Keratinocyte (primary cell): ENCODE data around the gene IST1.

Source experiments
- EZH2 ChIP-seq: IDR thresholded peaks from one replicate; pipeline ENCODE4 v1.6.1; 2012; ENCODE audit warnings: inconsistent platforms, mild to moderate bottlenecking, low read length, moderate library complexity
- TF ChIP-seq, protein P1 (sequence below), 3 experiments: IDR thresholded peaks in 1 of 3; conservative IDR thresholded peaks in 1 of 3; optimal IDR thresholded peaks in 1 of 3; 2 replicates in 2 of 3; 3 replicates in 1 of 3; pipeline versions ENCODE3 to v1.5.1; 2011; ENCODE audit warnings: low read length in 3 of 3, mild to moderate bottlenecking in 3 of 3, moderate library complexity in 2 of 3, control low read depth in 1 of 3, inconsistent platforms in 1 of 3; ENCODE audit not compliant: insufficient read depth in 2 of 3; ENCODE audit errors: extremely low read depth in 1 of 3

DNA sequence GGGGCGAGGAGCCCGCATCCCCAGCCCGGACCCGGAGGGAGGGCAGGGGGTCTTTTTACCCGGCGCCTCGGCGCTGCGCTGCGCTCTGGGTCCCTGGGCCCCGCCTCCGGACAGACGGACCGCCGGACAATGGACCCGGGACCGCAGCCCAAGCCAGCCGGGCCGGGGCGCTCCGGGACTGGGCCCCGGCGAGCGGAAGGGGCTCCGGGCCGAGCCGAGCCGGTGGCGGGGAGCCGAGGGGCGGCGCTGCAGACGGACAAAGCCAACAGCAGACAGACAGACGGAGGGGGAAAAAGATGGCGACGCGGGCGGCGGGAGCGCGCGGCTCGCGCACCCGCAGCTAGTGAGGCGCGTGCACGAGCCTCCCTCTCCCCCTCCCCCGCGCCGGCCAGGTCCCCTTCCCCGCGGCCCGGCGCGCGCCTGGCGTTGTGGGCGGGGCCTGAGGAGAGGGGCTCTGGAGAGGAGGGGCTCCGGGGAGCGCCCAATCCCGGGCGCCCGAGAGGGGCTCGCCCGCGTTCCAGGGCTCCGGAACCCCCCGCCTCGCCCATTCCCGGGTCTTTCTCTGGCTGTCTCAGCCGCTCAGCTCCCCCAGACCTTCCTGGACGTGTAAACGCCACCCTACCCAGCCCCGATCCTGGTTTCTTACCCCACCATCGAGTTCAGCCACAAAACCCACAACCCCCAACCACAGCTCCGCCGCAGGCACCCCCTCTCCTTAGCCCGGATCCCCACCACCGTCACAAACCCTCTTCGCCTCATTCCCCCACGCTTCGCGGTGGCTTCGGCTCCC, 11.3 kb upstream of the IST1 start, which contains the start of gene ZNF821:
- TF ChIP-seq, protein P1, sequence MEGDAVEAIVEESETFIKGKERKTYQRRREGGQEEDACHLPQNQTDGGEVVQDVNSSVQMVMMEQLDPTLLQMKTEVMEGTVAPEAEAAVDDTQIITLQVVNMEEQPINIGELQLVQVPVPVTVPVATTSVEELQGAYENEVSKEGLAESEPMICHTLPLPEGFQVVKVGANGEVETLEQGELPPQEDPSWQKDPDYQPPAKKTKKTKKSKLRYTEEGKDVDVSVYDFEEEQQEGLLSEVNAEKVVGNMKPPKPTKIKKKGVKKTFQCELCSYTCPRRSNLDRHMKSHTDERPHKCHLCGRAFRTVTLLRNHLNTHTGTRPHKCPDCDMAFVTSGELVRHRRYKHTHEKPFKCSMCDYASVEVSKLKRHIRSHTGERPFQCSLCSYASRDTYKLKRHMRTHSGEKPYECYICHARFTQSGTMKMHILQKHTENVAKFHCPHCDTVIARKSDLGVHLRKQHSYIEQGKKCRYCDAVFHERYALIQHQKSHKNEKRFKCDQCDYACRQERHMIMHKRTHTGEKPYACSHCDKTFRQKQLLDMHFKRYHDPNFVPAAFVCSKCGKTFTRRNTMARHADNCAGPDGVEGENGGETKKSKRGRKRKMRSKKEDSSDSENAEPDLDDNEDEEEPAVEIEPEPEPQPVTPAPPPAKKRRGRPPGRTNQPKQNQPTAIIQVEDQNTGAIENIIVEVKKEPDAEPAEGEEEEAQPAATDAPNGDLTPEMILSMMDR (optimal IDR thresholded peaks at IDR 0.05 in 1 of 3, IDR thresholded peaks at IDR 0.05 in 1 of 3, conservative IDR thresholded peaks at IDR 0.05 in 1 of 3; ENCODE audit: extremely low read depth in 1 of 3, insufficient read depth in 2 of 3, low read length in 3 of 3) = peak in 2 of 3 experiments; percentile 20
- TF ChIP-seq EZH2 = no peak
